Measurements from ENCODE around the gene TBL1Y.
"Not testable (repeated sequence)": the region's sequence is repeated elsewhere in the genome, so short reads cannot be mapped to it uniquely, and the experiment has no call there.

The TBL1Y gene

DNA sequence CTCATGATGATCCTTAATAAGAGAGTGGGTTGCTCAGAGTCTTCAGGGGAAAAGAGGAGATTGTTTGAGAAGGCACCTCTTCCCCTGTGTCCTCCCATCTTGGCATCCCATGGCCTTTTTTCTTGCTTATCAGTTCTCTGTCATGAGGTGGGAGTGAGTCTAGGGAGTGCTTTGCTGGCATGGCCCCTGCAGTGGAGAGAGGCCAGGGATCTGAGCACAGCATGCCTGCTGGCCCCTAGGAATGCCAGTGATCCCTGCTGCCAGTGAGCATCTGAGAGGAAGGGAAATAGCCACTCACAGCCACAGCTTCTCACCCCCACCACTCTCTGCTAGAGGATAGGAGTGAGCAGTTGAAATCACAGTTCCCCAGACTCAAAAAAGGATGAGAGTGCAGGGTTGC is 168.2 kb downstream of the TBL1Y start:
- no peak overlapping the region for H3K27ac ChIP-seq
- TF ChIP-seq, protein P1, sequence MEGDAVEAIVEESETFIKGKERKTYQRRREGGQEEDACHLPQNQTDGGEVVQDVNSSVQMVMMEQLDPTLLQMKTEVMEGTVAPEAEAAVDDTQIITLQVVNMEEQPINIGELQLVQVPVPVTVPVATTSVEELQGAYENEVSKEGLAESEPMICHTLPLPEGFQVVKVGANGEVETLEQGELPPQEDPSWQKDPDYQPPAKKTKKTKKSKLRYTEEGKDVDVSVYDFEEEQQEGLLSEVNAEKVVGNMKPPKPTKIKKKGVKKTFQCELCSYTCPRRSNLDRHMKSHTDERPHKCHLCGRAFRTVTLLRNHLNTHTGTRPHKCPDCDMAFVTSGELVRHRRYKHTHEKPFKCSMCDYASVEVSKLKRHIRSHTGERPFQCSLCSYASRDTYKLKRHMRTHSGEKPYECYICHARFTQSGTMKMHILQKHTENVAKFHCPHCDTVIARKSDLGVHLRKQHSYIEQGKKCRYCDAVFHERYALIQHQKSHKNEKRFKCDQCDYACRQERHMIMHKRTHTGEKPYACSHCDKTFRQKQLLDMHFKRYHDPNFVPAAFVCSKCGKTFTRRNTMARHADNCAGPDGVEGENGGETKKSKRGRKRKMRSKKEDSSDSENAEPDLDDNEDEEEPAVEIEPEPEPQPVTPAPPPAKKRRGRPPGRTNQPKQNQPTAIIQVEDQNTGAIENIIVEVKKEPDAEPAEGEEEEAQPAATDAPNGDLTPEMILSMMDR (IDR thresholded peaks at IDR 0.05), result no peak
- TF ChIP-seq ZFX (IDR thresholded peaks at IDR 0.05; ENCODE audit: borderline replicate concordance), result no peak

DNA sequence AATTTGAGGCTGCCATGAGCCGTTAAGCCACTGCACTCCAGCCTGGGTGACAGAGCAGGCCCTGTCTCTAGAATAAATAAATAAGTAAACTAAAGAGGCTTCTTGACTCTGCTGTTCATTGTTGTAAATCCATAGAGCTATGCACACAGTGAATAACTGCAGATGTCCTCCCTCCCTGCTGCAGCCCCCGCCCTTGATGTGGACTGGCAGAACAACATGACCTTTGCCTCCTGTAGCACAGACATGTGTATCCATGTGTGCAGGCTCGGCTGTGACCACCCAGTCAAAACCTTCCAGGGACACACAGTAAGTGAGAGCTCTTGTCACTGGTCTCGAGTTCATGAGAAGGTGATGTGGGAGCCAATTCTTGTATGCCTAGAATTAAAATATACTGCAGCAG is 170.1 kb downstream of the TBL1Y start:
- H3K27ac ChIP-seq, result not testable (repeated sequence)

DNA sequence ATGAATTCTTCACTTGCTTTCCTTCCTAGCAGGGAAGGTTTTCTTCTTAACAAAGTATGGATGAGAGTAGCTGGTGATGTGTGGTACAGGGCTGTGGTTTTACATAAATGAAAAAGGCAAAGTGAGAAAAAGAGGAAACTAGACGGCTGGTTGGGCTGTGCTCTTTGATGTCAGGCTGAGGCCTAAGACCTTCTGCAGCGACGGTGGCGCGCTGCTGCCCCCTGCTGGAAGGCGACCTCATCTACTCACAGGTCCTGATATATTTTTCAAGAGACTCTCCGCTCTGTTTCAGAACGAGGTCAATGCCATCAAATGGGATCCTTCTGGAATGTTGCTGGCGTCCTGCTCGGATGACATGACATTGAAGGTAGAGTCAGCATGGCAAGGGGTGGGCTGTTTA is 175.1 kb downstream of the TBL1Y start:
- TF ChIP-seq ZFX (IDR thresholded peaks at IDR 0.05; ENCODE audit: borderline replicate concordance), result no peak
- TF ChIP-seq, protein P1 (IDR thresholded peaks at IDR 0.05), result peak; percentile 78

DNA sequence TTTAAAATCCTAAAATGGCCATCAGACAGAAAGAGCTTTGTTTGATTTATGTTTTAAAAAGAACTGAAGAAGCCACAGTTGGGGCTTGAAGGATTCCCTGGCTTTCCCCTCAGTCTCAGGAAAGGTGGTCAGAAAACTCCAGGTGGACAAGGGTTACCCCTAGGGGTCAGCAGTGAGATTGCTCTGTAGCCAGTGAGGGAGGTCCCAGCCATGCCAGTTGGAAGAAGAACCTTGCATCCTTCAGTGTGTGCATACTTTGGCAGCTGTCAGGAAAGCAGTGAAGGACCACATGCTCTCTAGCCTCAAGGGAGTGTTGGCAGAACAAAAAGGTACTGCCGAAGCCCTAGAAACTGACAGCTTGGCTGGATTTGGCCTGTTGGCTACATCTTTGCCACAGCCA is 182.3 kb downstream of the TBL1Y start:
- H3K27ac ChIP-seq, result no peak overlapping the region
- TF ChIP-seq, protein P1 (IDR thresholded peaks at IDR 0.05), result peak; percentile 41; the same call in 1 of the 2 replicates
- TF ChIP-seq ZFX (IDR thresholded peaks at IDR 0.05; ENCODE audit: borderline replicate concordance), result no peak

More for the DNA sequence above, 175.1 kb downstream of the TBL1Y start:
- H3K27ac ChIP-seq, result no peak overlapping the region

DNA sequence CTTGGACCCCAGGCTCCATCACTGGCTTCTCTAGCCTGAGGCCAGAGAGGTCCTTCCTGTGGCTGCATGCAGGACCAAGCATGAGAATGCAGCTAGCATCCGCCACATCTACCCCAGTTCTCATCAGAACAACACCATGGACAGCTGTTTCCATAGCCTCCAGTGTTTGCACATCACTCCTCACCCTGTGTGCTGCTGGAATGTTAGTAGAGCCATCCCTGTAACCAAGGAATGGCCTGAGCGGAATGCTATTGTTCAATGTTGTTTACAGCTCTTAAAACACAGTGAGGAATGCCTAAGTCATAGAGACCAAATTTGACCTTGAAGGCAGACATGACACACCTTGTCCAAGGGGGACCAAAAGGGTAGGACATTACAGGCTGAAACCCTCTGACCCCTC is 183.9 kb downstream of the TBL1Y start:
- no peak for TF ChIP-seq ZFX (IDR thresholded peaks at IDR 0.05; ENCODE audit: borderline replicate concordance)
- TF ChIP-seq, protein P1 (IDR thresholded peaks at IDR 0.05), result no peak
- no peak overlapping the region for H3K27ac ChIP-seq

DNA sequence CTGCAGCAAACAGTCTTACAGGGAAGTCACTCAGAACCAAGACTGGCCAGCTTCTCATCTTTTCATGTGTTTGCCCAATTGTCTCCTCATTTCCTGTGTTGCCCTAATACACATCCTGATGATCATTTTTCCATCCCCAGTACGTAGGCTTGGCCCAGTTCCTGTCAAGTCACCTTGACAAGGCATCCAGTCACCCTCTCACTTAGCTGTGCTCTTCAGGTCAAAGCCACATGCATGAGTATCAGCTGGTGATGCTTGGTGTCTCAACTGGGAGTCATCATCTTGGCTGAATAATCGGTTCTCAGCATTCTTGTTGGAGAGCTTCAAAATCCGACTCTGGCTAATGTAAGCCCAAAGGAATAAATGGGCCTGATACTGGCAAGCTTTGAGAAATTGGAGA is 186.5 kb downstream of the TBL1Y start:
- TF ChIP-seq ZFX (IDR thresholded peaks at IDR 0.05; ENCODE audit: borderline replicate concordance), result no peak
- TF ChIP-seq, protein P1 (IDR thresholded peaks at IDR 0.05), result no peak
- no peak overlapping the region for H3K27ac ChIP-seq

DNA sequence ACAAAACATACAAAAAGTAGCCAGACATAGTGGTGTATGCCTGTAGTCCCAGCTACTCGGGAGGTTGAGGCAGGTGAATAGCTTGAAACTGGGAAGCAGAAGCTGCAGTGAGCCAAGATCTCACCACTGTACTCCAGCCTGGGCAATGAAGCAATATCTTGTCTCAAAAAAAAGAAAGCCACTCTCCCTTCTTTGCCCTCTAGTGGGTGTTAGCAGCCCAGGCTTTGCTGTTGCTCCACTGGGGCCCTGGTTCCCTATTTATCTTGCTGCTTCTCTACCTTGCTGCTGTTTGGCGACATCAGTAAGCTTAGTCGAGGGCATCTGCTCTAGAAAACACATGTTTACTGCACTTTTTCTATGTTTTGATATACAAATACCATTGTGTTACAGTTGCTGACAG is 189.2 kb downstream of the TBL1Y start:
- no peak overlapping the region for H3K27ac ChIP-seq
- TF ChIP-seq, protein P1 (IDR thresholded peaks at IDR 0.05), result no peak
- no peak for TF ChIP-seq ZFX (IDR thresholded peaks at IDR 0.05; ENCODE audit: borderline replicate concordance)

DNA sequence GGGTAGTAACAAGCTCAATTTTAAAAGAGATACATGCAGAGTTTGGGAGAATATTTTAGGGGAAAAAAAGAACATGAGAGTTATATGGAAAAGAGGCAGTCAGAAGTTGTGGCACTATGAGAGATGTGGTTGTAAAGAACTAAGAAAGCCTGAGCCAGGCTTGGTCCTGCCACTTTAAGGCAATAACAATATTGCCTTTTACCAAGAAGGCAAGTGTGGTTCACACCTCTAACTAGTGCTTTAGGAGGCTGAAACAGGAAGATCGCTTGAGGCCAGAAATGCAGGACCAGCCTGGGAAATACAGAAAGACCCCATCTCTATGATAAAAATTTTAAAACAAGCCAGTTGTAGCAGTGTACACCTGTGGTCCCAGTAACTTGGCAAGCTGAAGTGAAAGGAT is 192.2 kb downstream of the TBL1Y start:
- H3K27ac ChIP-seq, result no peak overlapping the region
- TF ChIP-seq, protein P1 (IDR thresholded peaks at IDR 0.05), result no peak
- no peak for TF ChIP-seq ZFX (IDR thresholded peaks at IDR 0.05; ENCODE audit: borderline replicate concordance)
